ENCODE measurements around the gene GALNT2.

DNA sequence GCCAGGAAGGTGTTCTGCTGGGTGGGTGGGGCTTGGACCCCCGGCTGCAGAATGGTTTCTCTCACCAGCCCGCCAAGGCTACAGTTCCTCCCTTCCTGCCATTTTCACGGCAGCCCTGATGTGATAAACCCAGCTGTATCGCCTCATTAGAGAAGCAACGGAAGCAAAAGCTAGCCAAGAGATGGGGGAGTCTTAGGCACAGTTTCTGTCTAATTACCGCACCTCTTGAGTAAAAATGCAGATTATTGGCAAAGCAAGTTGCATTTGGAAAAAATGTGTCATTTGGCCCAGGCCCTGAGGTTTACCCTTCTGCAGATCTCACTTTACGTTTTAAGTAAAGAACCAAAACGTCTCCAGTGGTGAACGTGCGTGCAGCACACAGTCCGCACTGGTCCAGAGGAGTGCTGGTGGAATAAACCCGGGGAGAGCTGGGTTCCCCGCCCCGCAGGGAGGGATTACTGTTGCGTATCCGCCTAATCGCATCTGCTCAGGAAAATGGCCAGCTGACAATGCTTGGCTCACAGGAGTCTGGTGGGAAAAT lies 109.9 kb downstream of the GALNT2 start:
- TF ChIP-seq YY1 (IDR thresholded peaks at IDR 0.05; ENCODE audit: insufficient read depth, insufficient read length) (no peak), ZNF274 (IDR thresholded peaks at IDR 0.05; ENCODE audit: low read depth, low read length) (no peak)
